ENCODE results near the gene VAV2.

Gene VAV2

GRCh38 chr9:133944746-133945135 lies 47.4 kb downstream of the VAV2 start:
- TF ChIP-seq, protein P1, sequence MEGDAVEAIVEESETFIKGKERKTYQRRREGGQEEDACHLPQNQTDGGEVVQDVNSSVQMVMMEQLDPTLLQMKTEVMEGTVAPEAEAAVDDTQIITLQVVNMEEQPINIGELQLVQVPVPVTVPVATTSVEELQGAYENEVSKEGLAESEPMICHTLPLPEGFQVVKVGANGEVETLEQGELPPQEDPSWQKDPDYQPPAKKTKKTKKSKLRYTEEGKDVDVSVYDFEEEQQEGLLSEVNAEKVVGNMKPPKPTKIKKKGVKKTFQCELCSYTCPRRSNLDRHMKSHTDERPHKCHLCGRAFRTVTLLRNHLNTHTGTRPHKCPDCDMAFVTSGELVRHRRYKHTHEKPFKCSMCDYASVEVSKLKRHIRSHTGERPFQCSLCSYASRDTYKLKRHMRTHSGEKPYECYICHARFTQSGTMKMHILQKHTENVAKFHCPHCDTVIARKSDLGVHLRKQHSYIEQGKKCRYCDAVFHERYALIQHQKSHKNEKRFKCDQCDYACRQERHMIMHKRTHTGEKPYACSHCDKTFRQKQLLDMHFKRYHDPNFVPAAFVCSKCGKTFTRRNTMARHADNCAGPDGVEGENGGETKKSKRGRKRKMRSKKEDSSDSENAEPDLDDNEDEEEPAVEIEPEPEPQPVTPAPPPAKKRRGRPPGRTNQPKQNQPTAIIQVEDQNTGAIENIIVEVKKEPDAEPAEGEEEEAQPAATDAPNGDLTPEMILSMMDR (IDR thresholded peaks at IDR 0.05) = no peak
- no peak overlapping the region for H3K4me3 ChIP-seq (ENCODE audit: low read depth in 1 of 2, low read length in 1 of 2)
- no peaks in the 10 kb centered on the region for H3K36me3 ChIP-seq
- no peaks in the 10 kb centered on the region for H3K27me3 ChIP-seq
- no peaks in the 10 kb centered on the region for H3K4me1 ChIP-seq (ENCODE audit: control insufficient read depth in 1 of 2, insufficient read depth in 1 of 2, low read depth in 1 of 2, low read length in 1 of 2)
- H3K9me3 ChIP-seq = no peaks in the 10 kb centered on the region
- no peak overlapping the region for H3K27ac ChIP-seq

- Histone ChIP-seq H3K36me3 (no peaks in the 10 kb centered on the region), H3K4me1 (ENCODE audit: control insufficient read depth in 1 of 2, insufficient read depth in 1 of 2, low read depth in 1 of 2, low read length in 1 of 2) (no peaks in the 10 kb centered on the region), H3K27me3 (no peaks in the 10 kb centered on the region), H3K27ac (no peak overlapping the region), H3K9me3 (no peaks in the 10 kb centered on the region), H3K4me3 (ENCODE audit: low read depth in 1 of 2, low read length in 1 of 2) (no peak overlapping the region)
- TF ChIP-seq, protein P1 (IDR thresholded peaks at IDR 0.05) = no peak
These were observed 48.1 kb downstream of the VAV2 start for GRCh38 chr9:133943781-133944745.

DNA sequence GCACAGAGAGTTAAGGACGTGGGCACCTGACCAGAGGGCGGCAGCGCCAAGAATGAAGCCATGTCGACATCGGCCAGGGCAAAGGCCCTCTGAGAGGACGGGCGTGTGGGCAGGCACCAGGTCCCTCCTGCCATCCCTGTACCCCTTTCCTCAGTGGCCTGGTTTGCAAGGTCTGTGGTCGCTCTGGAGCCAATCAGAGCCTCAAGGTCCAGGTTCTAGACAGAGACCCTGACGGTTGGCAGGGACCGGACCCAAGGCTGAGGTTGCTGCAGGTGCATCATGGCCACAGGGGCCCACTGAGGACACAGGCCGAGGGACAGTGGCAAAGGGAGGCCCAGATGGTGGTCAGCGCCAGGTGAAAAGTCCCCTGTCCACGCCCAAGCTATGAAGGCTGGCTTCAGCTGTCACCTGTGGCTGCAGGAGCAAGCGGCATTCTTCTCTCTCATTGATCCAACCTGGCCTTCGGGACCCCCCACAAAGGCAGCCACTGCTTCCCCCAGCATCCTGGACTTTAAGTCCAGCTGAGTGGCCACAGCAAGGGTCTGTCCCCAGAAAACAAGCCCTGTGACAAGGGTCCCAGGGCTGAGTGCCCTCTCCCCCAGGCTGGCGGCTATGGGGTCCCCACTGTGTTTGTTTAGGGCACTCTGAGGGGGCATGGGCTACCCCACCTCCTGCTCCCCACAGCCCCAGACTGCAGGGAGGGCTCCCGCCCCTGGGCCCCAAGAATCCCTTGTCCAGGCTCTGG lies 48.9 kb downstream of the VAV2 start:
- Histone ChIP-seq H3K4me1 (ENCODE audit: control insufficient read depth in 1 of 2, insufficient read depth in 1 of 2, low read depth in 1 of 2, low read length in 1 of 2) (no peaks in the 10 kb centered on the region), H3K27ac (no peak overlapping the region), H3K9me3 (no peaks in the 10 kb centered on the region), H3K36me3 (no peaks in the 10 kb centered on the region), H3K27me3 (no peaks in the 10 kb centered on the region), H3K4me3 (ENCODE audit: low read depth in 1 of 2, low read length in 1 of 2) (no peak overlapping the region)
- TF ChIP-seq, protein P1 (IDR thresholded peaks at IDR 0.05) = no peak

- no peak overlapping the region for H3K4me3 ChIP-seq (ENCODE audit: low read depth in 1 of 2, low read length in 1 of 2)
- H3K27me3 ChIP-seq = no peaks in the 10 kb centered on the region
- TF ChIP-seq, protein P1 (IDR thresholded peaks at IDR 0.05) = no peak
- no peaks in the 10 kb centered on the region for H3K36me3 ChIP-seq
- H3K9me3 ChIP-seq = no peaks in the 10 kb centered on the region
- H3K4me1 ChIP-seq (ENCODE audit: control insufficient read depth in 1 of 2, insufficient read depth in 1 of 2, low read depth in 1 of 2, low read length in 1 of 2) = no peaks in the 10 kb centered on the region
- no peak overlapping the region for H3K27ac ChIP-seq
These were observed 49.7 kb downstream of the VAV2 start for GRCh38 chr9:133942206-133942975.

GRCh38 chr9:133939845-133940244 lies 52.3 kb downstream of the VAV2 start:
- Histone ChIP-seq H3K4me3 (ENCODE audit: low read depth in 1 of 2, low read length in 1 of 2) (no peak overlapping the region), H3K27ac (no peak overlapping the region), H3K36me3 (no peaks in the 10 kb centered on the region)

More at GRCh38 chr9:133939845-133940244, 52.3 kb downstream of the VAV2 start:
- H3K27me3 ChIP-seq = no peaks in the 10 kb centered on the region
- no peaks in the 10 kb centered on the region for H3K9me3 ChIP-seq
- no peaks in the 10 kb centered on the region for H3K4me1 ChIP-seq (ENCODE audit: control insufficient read depth in 1 of 2, insufficient read depth in 1 of 2, low read depth in 1 of 2, low read length in 1 of 2)
- TF ChIP-seq, protein P1 (IDR thresholded peaks at IDR 0.05) = no peak
